K562 (cell line): Measurements from ENCODE around the gene PSMB11. TPM values are rescaled to one million over a fixed set of nuclear protein-coding genes. Genes with fewer than 3 reads are reported as not detected.

Experiments used
- ATAC-seq: fragments of 200-7000 bp; cut with Tn5 transposase; 3 replicates; pipeline ENCODE4 v1.9.1; 2020; ENCODE audit warnings: moderate library complexity
- BruUV-seq: library from RNA; stranded (reverse); fragments of 400-500 nt; replicated peaks from 2 replicates; lab custom pipeline; 2021; lab: Mats Ljungman, UMichigan
- CTCF ChIA-PET: fragments of 300-600 bp; formaldehyde crosslinking; extraction: SDS; loops from one replicate; lab custom pipeline; 2021; ENCODE audit warnings: low intra/inter-chr PET ratio; lab: Yijun Ruan, JAX
- POLR2A ChIA-PET: fragments of 300-600, 350-650 bp; sonication (Branson Sonifier 250); formaldehyde crosslinking; extraction: SDS; loops from one replicate; lab custom pipeline; 2021; ENCODE audit warnings: antibody characterized with exemption, inconsistent platforms; lab: Yijun Ruan, JAX
- DNase-seq, 4 experiments: peaks; one replicate each; pipeline versions ENCODE4 v3.0.0 to v3.0.0-alpha.2; 2011 to 2018; ENCODE audit warnings: low spot score in 3 of 4, mixed read lengths in 3 of 4; ENCODE audit errors: extremely low read depth in 1 of 4
- FAIRE-seq: peaks from 2 replicates; lab custom pipeline; 2011; peaks lifted over from hg19 to GRCh38; lab: Jason Lieb, UNC
- H2AFZ ChIP-seq: 2 replicates; pipeline ENCODE4 v1.6.0; 2011; ENCODE audit warnings: low read depth, low read length, control low read depth, inconsistent platforms
- H3K27ac ChIP-seq: fragments of 200-600 bp; 3 replicates; pipeline ENCODE4 v1.8.0; 2011; ENCODE audit warnings: low read depth, mild to moderate bottlenecking, control low read depth, inconsistent platforms, low read length, moderate library complexity, mixed read lengths; ENCODE audit errors: extremely low read depth
- H3K27me3 ChIP-seq, 2 experiments: fragments of 300-600 bp in 1 of 2; 2 replicates in 1 of 2; 3 replicates in 1 of 2; pipeline versions ENCODE4 v1.6.0 to v1.8.0; 2011; ENCODE audit warnings: inconsistent platforms in 2 of 2, low read length in 2 of 2, mild to moderate bottlenecking in 1 of 2, mixed read lengths in 1 of 2, moderate library complexity in 1 of 2; ENCODE audit not compliant: control insufficient read depth in 2 of 2, insufficient read depth in 2 of 2
- H3K36me3 ChIP-seq: fragments of 300-600 bp; 3 replicates; pipeline ENCODE4 v1.8.0; 2011; ENCODE audit warnings: mild to moderate bottlenecking, low read length, inconsistent platforms; ENCODE audit not compliant: control insufficient read depth, insufficient read depth
- H3K4me1 ChIP-seq, 2 experiments: fragments of 200-600 bp in 1 of 2; replicated peaks in 1 of 2; 2 replicates in 1 of 2; 3 replicates in 1 of 2; pipeline versions ENCODE4 v1.5.1 to v1.8.0; 2011; ENCODE audit warnings: inconsistent platforms in 2 of 2, low read length in 2 of 2, mild to moderate bottlenecking in 1 of 2, mixed read lengths in 1 of 2, moderate library complexity in 1 of 2; ENCODE audit not compliant: control insufficient read depth in 2 of 2, insufficient read depth in 2 of 2
- H3K4me2 ChIP-seq: 2 replicates; pipeline ENCODE4 v1.6.1; 2011; ENCODE audit warnings: low read length, control low read depth, inconsistent platforms, mixed read lengths; ENCODE audit not compliant: insufficient read depth
- H3K4me3 ChIP-seq: fragments of 200-600 bp; sonication (generic), shearing (Covaris generic); 2 replicates; pipeline ENCODE4 v1.5.1; 2016; ENCODE audit warnings: control low read depth, inconsistent platforms
- H3K79me2 ChIP-seq: fragments of 200-600 bp; 3 replicates; pipeline ENCODE4 v1.8.0; 2011; ENCODE audit warnings: low read length, inconsistent platforms; ENCODE audit not compliant: control insufficient read depth, insufficient read depth
- H3K9ac ChIP-seq, 2 experiments: 2 replicates each; pipeline versions ENCODE4 v1.6.0 to v1.6.1; 2011; ENCODE audit warnings: low read depth in 2 of 2, low read length in 2 of 2, control low read depth in 1 of 2, inconsistent platforms in 1 of 2, mild to moderate bottlenecking in 1 of 2, mixed read lengths in 1 of 2; ENCODE audit not compliant: insufficient read depth in 1 of 2
- H3K9me1 ChIP-seq: one replicate; pipeline ENCODE4 v1.6.0; 2011; ENCODE audit warnings: inconsistent platforms, mild to moderate bottlenecking, low read length, moderate library complexity; ENCODE audit not compliant: control insufficient read depth, insufficient read depth
- H3K9me3 ChIP-seq: replicated peaks from 2 replicates; pipeline ENCODE4 v1.5.1; 2011; ENCODE audit warnings: low read depth, low read length, inconsistent platforms; ENCODE audit not compliant: control insufficient read depth, insufficient read depth
- H4K20me1 ChIP-seq: replicated peaks from 2 replicates; pipeline ENCODE4 v1.6.1; 2011; ENCODE audit warnings: low read length, inconsistent platforms, mixed read lengths; ENCODE audit not compliant: control insufficient read depth, insufficient read depth
- ETV6 ChIP-seq, 3 experiments: fragments of 150-350 bp in 1 of 3; sonication (generic) in 1 of 3; formaldehyde crosslinking in 1 of 3; IDR thresholded peaks; 2 replicates each; pipeline versions ENCODE4 v1.6.1 to v1.8.0; 2014 to 2022; ENCODE audit warnings: borderline replicate concordance in 2 of 3, low read depth in 2 of 3, antibody characterized with exemption in 1 of 3, low read length in 1 of 3, mild to moderate bottlenecking in 1 of 3, missing genetic modification reagents in 1 of 3
- HNRNPH1 ChIP-seq: fragments of 200-400 bp; formaldehyde crosslinking; optimal IDR thresholded peaks from 2 replicates; pipeline ENCODE3; 2017; ENCODE audit warnings: low read depth, mild to moderate bottlenecking, low read length, moderate library complexity
- NFXL1 ChIP-seq: fragments of 450-650 bp; formaldehyde crosslinking; IDR thresholded peaks from 2 replicates; pipeline ENCODE4 v1.4.0; 2021; ENCODE audit warnings: mild to moderate bottlenecking
- PRDM10 ChIP-seq: fragments of 450-650 bp; IDR thresholded peaks from 2 replicates; pipeline ENCODE4 v1.6.1; 2018; ENCODE audit not compliant: partially characterized antibody
- TCF15 ChIP-seq: fragments of 250-450 bp; sonication (Bioruptor Pico); IDR thresholded peaks from 2 replicates; pipeline ENCODE4 v1.8.0; 2022; ENCODE audit warnings: moderate library complexity, mild to moderate bottlenecking, inconsistent platforms
- TEAD4 ChIP-seq, 2 experiments: sonication (generic) in 1 of 2; formaldehyde crosslinking in 1 of 2; IDR thresholded peaks; 2 replicates each; pipeline versions ENCODE4 v1.6.1 to v1.8.0; 2012 to 2022; ENCODE audit warnings: borderline replicate concordance in 1 of 2, inconsistent platforms in 1 of 2, low read length in 1 of 2, mild to moderate bottlenecking in 1 of 2, missing genetic modification reagents in 1 of 2
- TGIF2 ChIP-seq: sonication (generic); formaldehyde crosslinking; IDR thresholded peaks from 2 replicates; pipeline ENCODE4 v1.8.1; 2022; ENCODE audit warnings: mild to moderate bottlenecking, missing genetic modification reagents, moderate library complexity
- ZNF445 ChIP-seq: fragments of 250-450 bp; sonication (Bioruptor Pico); IDR thresholded peaks from 2 replicates; pipeline ENCODE4 v1.4.0; 2020; ENCODE audit warnings: low read depth, mild to moderate bottlenecking, moderate library complexity
- ZNF507 ChIP-seq: conservative IDR thresholded peaks from 2 replicates; pipeline ENCODE4 v1.6.1; 2017; ENCODE audit warnings: missing genetic modification characterization, missing compliant biosample characterization
- ZNF584 ChIP-seq: fragments of 200-800 bp; sonication (Bioruptor generic); IDR thresholded peaks from 2 replicates; pipeline ENCODE4 v1.6.1; 2016; ENCODE audit warnings: low read depth, mild to moderate bottlenecking, missing genetic modification characterization, missing compliant biosample characterization
- ZNF785 ChIP-seq: fragments of 250-450 bp; sonication (Bioruptor Pico); IDR thresholded peaks from 2 replicates; pipeline ENCODE4 v1.4.0; 2020; ENCODE audit warnings: mild to moderate bottlenecking
- WGBS: fragments of 100-300 bp; shearing (Covaris generic); methylation state at CpG from one replicate; pipeline ENCODE4 v1.1.6; 2016; ENCODE audit warnings: low coverage, mixed read lengths; ENCODE audit not compliant: insufficient coverage; ENCODE audit errors: missing lambda C conversion rate; 5-methylcytosine and 5-hydroxymethylcytosine counted together
- in situ Hi-C: fragments of 300-500 bp; cut with MboI; formaldehyde crosslinking; loops from 4 replicates; pipeline ENCODE4 v1.15.0; 2018; ENCODE audit warnings: inconsistent platforms, mixed read lengths
- intact Hi-C: fragments of 100-400 bp; cut with micrococcal nuclease; formaldehyde crosslinking; loops from 2 replicates; pipeline ENCODE4 v1.14.2; 2022
- polyA plus RNA-seq, 8 experiments: library from polyadenylated mRNA; depleted of rRNA in 4 of 8; stranded (reverse) in 5 of 8; unstranded in 3 of 8; fragments of >200 nt; fragmentation: Nextera tagmentation in 2 of 8; fragmentation: Illumina TruSeq in 1 of 8; extraction: Ambion mirVana in 2 of 8; extraction: Trizol in 1 of 8; gene quantifications; 2 replicates each; pipeline versions ENCODE4 v1.2.1 to v1.2.3, GENCODE V29; 2011 to 2014; ENCODE audit warnings: inconsistent platforms in 1 of 8, missing spikeins in 1 of 8
- total RNA-seq, 7 experiments: library from RNA; depleted of rRNA in 6 of 7; stranded (reverse); fragments of >200 nt in 6 of 7; fragmentation: Illumina TruSeq in 2 of 7; extraction: Trizol in 2 of 7; gene quantifications; 2 replicates each; pipeline versions ENCODE4 v1.2.1 to v1.2.3, GENCODE V29; 2011 to 2021; ENCODE audit warnings: low replicate concordance in 1 of 7

The PSMB11 gene
- total and polyA plus RNA-seq, 9 of the 15 experiments (the other 6 are each of a cell fraction or from before 2014, with no cell fraction given), result not detected

GRCh38 chr14:23090254-23090636 is 48.2 kb downstream of the PSMB11 start:
- H3K36me3 ChIP-seq, result peaks cover 83% of the 10 kb centered on the region
- peaks cover 12% of the 10 kb centered on the region for H4K20me1 ChIP-seq
- H3K9me1 ChIP-seq, result no peaks in the 10 kb centered on the region
- peaks cover 0 to 11% of the 10 kb centered on the region in 2 experiments; a peak in 3 of 5 replicates for H3K4me1 ChIP-seq
- no peak overlapping the region for H3K4me2 ChIP-seq
- H3K9ac ChIP-seq, result no peak overlapping the region
- H2AFZ ChIP-seq, result no peak overlapping the region
- ATAC-seq (no peak), FAIRE-seq (no peak), DNase-seq (no peak)
- no peak overlapping the region for H3K4me3 ChIP-seq
- H3K9me3 ChIP-seq, result no peaks in the 10 kb centered on the region
- H3K27ac ChIP-seq, result no peak overlapping the region
- ChIA-PET POLR2A (interaction anchor here (0.6 to 2.3 kb wide), 7 partner anchors 8 to 70 kb away, joined by 3 to 12 read pairs (median 3); no protein-coding TSS in a partner anchor), CTCF (no interaction called here)
- 90% methylated on average over 4 of the region's 4 CpGs for WGBS
- TF ChIP-seq ETV6 (IDR thresholded peaks at IDR 0.05; ENCODE audit: borderline replicate concordance in 1 of 2, low read depth in 2 of 2, low read length in 1 of 2) (no peak), ETV6 (CRISPR knock-in tag; IDR thresholded peaks at IDR 0.05; ENCODE audit: borderline replicate concordance) (no peak), TGIF2 (no peak), NFXL1 (CRISPR knock-in tag) (no peak), TEAD4 (IDR thresholded peaks at IDR 0.05; ENCODE audit: low read length) (no peak), TEAD4 (CRISPR knock-in tag; IDR thresholded peaks at IDR 0.05; ENCODE audit: borderline replicate concordance) (no peak), ZNF445 (no peak), PRDM10 (no peak), ZNF584 (CRISPR knock-in tag) (no peak), ZNF507 (tag) (no peak), HNRNPH1 (no peak), ZNF785 (CRISPR knock-in tag) (no peak), TCF15 (CRISPR knock-in tag) (no peak)
- H3K27me3 ChIP-seq, result no peaks in the 10 kb centered on the region
- in situ Hi-C loops, result no loop called here
- intact Hi-C loops, result no loop called here
- BruUV-seq, result no TSS peak
- peaks cover 52% of the 10 kb centered on the region for H3K79me2 ChIP-seq
